COLO829 (cell line): ENCODE results near the gene GSK3A.
"Not testable (repeated sequence)": the region's sequence is repeated elsewhere in the genome, so short reads cannot be mapped to it uniquely, and the experiment has no call there.

Experiments
- DNase-seq: peaks from one replicate; pipeline ENCODE4 v3.0.0; 2012; ENCODE audit warnings: low spot score

Gene GSK3A

DNA sequence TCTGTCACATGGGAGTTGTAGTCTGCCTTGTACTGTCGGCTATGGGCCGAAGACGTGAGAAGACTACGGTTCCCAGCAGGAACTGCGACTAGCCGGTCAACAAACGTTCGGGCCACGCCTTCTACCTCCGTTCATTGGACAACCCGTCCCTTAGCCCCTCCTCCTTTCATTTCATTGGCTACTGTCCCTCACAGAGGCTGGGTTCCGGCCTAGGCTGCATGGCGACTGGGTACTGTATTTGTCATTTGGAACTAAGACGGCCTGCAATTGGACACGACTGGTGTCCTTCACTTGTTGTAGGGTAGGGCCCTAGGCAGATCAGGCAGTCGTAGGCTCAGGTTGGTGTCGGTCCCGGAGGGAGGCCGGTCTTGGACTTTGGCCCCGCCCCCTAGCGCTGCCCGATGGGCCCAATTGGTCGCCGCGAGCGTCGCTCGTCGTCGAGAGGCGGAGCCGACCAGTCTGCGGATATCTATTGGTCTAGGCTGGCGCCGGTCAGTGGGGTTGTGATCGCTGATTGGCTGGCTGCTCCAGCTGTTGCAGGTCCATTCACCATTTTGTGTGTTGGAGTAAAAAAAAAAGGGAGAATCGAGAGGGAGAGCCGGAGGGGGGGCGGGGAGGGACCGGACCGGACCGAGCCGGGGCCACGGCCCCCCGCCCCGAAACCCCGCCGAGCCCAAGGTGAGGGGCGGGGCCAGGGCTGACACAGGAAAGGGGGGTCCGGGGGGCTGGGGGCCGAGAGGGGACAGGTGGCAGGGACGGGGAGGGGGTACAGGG is 26.5 kb upstream of the GSK3A start, which contains the start of gene CIC:
Gene CIC, plus strand, starts transcription at position 549 of the 774 bp plus-strand sequence. CDS start 2,532 bp downstream, outside the sequence.
- DNase-seq = peak; percentile 98

DNA sequence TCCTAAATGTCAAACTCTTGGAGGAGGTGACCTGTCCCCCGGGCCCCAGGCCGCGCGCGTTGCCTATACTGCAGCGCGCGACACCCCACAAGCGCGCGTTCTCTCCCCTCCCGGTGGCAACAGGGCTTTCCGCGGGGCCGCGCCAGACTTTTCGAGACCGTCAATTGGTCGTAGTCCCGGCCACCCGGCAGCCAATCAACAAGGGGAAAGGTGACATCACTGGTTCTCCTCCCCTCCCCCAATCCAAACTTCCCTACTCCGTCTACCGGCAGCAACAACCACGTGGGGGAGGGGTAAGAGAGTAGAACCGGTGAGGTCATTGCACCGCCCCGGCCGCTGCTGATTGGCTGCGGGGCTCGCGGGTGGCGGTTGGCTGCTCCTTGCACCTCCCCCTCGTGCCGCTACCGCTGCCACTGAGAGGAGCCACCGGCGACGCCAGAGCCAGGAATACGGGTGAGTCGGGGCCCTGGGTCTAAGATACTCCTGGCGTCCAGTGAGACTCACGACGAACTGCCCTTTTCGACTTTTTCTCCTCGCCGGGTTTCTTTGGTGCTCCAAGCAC is 25.8 kb upstream of the GSK3A start:
- DNase-seq = peak; percentile 96

DNA sequence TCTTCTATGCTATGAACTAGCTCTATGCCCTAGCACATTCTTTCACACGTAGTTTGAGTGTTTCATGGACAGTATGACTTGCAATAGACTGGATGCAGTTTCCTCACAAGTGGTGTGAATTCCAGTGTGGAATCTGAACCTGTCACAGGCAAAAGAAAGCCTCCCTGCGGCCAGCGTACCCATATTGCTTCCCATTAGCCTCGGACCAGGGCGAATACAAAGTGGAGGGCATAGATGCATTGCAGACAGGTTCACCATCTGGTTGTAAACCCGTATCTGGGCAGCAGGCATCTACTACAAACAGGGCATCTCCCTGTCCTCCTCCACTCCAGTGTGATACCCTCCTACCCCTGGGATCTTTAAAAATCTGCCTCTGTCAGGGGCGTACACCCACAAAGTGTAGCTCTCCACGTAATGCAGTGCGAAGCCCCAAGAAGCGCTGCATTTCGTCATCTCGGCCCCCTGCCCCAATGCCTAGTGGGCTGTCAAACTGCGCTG is 25.3 kb upstream of the GSK3A start:
- DNase-seq = no peak

DNA sequence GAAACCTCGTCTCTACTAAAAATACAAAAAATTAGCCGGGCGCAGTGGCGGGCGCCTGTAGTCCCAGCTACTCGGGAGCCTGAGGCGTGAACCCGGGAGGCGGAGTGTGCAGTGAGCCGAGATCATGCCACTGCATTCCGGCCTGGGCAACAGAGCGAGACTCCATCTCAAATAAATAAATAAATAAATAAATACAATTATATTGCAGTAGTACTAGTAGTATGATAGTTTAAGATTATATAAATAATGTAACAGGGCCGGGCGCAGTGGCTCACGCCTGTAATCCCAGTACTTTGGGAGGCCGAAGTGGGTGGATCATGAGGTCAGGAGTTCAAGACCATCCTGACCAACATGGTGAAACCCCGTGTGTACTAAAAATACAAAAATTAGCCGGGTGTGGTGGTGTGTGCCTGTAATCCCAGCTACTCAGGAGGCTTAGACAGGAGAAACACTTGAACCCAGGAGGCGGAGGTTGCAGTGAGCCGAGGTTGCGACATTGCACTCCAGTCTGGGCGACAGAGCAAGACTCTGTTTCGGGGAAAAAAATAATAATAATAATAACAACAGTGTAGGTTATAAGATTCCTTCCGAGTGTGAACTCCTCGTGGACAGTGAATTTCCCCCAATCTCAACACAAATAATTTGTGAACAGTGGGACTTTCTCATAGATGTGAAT is 24.7 kb upstream of the GSK3A start:
- not testable (repeated sequence) for DNase-seq

DNA sequence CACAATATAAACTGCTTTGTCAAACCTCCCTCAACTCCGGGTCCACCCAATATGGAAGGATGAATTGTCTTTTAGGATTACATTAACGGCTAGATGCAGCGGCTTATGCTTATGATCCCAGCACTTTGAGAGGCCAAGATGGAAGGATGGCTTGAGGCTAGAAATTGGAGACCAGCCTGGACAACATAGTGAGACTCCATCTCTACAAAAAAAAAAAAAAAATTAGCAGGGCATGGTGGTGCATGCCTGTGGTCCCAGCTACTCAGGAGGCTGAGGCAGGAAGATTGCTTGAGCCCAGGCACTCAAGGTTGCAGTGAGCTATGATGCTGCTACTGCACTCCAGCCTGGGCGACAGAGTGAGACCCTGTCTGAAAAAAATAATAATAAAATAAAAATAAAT is 23.7 kb upstream of the GSK3A start:
- not testable (repeated sequence) for DNase-seq

DNA sequence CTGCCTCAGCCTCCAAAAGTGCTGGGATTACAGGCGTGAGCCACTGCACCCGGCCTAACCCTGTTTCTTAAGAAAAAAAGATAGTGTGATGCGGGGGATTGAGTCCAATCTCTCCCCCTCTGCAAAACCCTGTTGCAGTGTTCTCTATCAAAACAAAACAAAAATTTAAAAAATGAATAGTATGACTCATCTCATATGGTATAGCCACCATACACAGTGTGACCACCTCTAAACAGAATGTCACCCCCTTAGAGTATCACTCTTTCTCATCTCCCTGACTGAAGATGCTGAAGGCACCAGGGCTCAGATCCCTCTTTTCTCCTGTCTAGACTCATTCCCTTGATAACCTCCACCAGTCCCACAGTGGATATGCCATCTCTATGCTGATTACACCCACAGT is 19.4 kb upstream of the GSK3A start:
- DNase-seq = no peak

DNA sequence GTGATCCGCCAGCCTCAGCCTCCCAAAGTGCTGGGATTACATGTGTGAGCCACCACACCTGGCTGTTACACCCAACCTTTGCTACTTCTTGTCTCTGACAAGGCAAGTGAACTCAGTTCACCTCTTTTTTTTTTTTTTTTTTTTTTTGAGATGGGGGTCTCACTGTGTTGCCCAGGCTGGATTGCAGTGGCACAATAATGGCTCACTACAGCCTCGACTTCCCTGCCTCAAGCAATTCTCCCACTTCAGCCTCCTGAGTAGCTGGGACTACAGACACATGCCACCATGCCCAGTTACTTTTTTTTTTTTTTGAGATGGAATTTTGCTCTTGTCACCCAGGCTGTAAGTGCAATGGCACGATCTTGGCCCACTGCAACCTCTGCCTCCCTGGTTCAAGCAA is 15.4 kb upstream of the GSK3A start:
- DNase-seq = not testable (repeated sequence)

DNA sequence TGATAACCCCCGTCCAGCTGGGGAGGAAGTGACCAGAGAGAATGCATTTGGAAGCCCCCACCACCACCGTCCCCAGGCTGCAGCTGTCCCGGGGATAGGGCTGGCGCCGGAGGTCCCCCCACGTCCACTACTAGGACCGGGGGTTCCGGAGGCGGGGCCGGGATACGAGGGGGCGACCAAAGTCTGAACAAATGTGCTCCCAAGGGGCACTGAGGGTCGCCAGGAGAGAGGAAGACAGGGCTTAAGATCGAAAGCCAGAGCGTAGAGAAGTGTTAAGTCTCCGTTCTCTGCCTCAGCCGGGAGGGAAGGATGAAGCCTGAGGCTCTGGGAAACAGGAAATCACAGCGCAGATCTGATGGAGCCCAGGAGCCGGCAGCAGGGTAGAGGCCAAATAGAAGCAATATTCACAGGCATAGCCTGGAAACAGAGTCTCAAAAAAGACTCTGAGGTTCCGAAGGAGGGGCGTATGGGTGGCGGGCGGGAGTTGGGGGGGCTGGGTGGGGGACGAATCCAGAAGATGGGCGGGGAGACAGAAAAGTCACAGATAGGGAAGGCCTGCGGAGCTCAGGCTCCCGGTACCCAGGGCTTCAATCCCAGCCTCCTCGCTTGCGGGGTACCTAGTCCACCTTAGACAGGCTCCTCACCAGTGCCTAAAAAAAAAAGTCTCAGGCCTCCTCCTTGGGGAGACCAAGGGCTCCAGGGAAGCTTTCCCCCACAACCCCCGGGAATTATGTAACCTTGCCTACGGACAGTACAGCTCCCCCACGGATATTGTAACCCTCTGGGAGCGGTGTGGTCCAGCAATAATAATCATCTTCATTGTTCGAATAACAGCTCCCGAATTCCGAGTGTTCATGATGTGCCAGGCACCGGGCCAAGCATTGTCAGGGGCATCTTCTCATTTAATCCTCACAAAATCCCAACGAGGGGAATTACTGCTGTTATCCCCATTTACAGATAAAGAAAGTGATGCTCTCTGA is 13.7 kb upstream of the GSK3A start:
- DNase-seq = peak; percentile 53

DNA sequence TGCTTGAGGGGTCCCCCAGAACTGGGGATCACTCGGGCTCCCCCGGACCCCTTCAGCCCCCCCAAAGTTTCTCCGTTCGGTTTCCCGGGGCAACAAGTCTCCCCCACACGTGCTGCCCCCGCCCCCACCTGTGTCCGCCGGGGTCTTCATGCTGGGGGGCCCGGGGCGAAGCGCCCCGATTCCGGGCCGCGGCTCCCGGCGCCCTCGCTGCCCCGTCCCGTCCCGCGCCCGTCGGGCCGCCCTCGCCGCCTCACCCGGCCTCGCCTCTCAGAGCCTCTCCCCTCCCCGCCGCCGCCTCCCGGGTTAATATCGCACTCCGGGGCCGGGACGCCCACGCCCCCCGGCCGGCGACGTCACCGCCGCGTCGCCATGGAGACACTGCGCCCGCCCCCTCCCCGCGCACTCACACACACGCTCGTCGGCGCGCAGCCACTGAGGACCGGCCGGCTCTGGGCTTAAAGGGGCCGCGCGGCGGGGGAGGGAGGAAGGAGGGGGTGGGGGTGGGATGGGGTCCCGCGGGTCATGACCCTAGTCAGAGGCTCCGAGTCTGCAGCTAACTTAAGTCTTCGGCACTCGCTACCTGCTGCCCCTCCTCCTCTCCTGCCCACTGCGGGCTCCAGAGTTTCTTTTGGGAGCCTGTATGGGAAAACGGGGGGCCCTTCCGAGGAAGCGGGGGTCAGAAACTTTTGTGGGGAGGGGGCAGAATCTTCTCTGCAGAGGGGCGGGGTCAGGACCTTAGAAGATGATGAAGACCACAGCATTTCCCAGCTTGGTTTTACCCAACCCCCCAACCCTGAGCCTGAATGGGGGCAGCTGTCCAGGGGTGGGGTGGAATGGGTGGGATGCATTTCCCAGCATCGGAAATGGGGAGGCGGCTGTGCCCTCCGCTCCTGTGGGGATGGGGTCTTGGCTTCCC is 12.7 kb upstream of the GSK3A start, which contains the start of gene ERF:
Gene ERF, minus strand, starts transcription at position 279 of the 916 bp plus-strand sequence. Its CDS starts 129 bp downstream, at position 150.
- DNase-seq = peak; percentile 92

DNA sequence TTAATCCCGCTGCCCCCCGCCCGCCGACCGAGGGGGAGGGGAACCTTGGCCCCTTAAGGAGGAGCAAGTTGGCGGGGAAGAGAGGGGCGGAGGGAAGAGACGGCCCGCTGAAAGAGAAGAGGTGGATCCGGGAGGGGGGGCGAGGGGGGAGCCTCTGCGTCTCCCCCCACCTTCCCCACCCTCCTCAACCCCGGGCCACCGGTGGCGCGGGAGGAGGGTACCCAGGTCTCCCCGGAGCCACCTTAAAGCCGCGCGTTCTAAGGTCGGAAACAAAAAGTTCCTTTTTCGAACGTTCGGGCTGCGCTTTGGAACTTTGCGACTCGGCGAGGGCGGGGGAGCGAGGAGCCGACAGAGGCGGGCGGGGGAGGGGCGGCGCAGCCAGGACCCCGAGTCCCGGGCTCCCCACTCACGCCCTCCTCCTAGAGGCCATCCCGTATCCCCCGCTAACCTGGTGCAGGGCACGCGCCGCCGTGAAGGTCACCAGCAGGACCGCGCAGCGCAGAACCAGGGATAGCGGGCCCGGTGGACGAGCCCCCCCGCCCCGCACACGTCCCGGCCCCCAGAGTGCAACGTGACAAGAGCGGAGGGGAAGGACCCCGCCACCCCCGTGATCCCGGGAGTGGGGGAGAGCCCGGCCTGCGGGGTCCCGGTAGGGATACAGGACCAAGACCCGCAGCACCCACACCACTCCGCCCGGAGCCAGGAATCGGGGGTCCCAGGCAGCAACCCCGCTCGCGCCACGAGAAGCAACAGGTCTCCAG is 11.9 kb upstream of the GSK3A start:
- no peak for DNase-seq

DNA sequence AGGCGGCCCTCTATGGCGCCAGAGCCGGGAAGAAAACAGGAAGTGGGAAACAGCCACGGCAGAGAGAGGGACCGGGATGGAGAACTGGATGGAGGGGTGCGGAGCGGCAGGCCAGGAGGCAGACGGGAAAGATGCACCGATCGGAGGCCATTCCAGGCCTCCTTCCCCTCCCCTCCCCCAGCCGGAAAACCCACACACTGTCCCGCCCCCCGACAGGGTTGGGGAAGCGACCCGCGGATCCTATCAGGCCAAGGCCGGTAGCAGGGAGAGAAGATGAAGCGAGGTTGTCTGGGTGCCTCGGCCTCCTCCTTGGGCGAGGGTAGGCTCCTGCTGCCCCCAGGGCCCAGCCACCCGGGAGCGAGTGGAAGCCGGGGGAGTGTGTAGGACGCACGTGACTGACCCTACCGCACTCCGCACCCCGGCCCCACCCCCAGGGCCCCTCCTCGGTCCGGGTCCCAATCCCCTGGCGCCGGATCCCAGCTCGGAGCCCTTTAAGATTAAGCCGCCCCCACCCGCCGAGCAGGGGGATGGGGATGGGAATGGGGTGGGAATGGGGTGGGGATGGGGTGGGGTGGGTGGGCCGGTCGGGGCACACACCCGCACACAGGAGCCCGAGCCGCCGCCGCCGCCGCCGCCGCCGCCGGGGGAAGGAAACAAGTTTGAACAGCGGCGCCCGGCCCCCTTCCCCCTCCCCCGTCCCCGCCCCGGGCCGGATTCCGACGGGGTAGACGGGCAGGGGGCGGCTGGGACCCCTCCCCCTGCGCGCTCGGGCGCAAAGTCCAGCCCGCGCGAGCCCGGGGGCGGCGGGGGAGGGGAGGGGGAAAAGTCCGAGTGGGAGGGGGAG is 11.1 kb upstream of the GSK3A start:
- DNase-seq = no peak

DNA sequence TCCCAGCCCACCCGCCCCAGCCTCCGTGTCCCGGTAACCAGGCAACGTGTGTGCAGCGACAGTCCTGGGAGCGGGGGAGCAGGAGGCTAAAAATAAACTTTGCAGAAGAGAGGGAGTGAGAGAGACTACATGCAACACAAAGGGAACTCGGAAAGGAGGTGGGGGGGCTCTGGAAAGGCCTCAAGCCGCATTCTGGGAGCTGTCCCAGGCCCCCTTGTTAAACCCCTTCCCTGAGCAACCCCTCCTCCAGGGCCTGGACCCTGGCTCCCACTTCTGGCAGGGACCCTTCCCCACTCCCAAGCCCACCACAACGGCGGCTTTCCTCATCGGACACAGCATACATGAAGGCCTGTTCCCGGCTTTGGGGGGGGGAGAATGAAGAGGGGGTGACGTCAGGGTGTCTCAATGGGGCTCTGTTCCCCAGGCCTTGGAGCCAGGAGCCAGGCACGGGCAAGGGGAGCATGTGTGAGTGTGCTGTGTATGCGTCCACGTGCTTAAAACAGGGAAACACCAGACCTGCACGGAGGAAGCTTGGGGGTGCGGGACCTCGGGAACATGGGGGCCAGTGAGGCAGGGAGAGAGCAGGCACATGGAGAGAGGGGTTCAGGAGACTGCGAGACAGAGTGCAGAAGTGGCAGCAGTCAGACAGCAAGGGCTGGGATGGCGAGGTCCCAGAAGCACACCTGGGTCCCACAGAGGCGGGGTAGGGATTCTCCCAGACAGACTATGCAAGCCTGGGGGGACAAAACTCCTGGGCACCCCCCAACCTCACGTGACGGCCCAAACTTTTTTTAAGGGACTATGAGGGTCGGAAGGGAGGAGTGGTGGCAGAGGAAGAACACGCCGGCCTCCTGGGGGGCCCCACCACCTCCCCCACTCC is 10.2 kb upstream of the GSK3A start:
- DNase-seq = peak; percentile 50

DNA sequence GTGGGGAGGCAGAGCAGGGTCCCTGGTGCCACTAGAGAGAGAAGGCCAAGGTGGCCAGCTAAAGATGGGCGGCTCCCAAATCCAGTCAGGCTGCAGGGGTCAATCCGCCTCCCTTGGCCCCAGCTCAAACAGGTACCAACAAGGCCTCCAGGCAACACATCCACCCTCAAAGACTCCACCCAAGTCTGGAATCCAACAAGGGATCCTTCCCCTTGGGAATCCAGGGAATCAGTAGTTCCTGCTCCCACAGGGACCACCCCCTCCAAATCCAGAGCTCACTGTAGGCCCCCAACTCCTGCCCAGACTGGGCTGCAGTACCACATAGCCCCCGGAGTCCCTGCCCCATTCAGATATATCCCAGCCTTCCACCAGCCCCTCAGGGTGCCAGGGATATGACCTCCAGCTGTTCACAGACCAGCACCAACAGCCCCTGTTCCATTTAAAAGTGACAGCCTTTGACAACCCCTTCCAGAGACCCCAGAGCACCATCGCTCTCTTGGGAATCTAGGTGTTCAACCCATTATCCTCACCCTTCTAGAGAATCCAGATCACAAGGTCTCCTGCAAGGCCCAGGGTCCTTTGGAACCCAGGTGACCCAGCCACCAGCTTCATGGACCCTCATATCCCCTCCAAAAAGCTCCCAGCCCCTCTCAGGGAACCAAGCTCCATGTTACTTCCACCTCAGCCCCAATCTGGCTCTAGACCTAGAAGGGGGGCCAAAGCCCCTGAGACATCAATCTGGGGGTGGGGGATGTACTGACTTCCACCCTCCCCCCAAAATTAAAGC is 9.4 kb upstream of the GSK3A start:
- no peak for DNase-seq

DNA sequence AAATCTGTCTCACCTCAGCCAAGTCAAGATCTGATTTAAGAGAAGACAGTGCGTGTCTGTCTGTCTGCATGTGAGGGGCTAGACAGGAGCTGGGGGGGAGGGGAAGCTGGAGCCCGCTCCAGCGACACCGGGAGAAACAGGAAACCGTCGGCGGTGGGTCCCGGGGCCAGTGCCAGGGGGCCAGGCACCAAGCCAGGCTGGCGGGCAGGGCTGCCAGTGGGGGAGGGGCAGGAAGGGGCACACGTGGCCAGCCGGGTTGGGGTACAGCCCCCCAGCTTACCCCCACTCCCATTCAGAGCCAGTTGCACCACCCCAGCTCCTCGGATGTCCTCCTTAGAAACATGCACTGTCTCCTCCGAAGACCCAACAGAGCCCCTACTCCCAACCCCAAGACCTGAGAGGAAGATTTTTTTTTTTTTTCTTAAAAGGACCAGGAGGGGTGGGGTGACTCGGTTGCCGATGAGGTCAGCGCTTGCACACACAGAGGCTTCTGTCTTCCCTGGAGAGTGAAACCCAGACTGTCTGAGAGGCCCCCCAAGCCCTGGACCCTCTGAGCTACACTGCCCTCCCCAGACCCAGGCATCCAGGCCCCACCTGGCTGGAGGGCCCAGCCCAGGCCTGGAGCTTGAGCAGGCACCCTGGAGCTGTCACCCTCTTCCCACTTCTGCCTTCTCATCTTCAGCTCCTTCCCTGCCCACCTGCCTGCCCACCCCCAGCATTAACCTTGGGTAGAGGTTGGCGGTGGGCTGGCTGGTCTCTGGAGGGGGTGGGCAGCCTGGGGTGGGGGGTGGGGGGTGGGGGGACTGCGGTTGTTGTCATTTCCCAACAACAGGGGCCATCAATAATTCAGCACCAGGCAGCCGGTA is 8.5 kb upstream of the GSK3A start:
- DNase-seq = no peak

DNA sequence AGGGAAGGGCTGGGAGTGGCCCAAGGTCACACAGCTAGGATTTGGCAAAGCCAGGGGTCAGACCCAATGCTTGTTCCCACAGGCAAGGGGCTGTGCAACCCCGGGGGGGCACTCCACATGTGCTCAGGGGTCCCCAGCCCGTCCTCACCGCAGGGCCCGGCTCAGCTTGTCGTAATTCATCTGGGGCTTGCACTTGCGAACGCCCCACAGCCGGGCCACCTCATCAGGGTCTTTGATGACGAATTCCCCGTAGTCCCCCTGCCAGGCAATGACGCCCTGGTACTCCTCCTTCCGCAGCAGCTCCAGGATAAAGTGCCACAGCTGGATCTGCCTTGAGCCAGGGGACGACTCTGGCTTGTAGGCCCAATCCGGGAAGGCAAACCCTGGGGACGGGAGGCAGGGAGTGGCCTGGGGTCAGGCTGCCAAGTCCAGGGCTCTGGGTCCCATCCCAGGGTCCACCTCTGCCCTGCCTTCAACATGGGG is 7.8 kb upstream of the GSK3A start:
- no peak for DNase-seq

DNA sequence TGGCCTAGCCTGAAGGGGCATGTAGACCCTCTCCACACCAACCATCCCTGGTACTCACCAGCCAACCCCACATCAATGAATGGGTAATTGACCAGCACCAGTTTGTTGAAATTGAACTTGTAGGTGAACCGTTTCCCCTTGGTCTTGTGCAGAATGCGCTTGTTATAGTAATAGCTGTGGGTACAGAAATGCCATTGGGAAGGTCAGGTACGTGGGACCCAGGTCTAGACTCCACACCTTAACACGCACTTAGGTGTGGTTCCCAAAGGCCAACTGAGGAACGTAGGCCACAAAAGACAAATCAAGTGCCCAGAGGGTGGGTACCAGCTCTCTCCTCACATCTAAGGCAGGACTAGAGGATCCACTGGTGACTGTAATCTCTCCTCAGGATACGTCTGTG is 7.4 kb upstream of the GSK3A start:
- no peak for DNase-seq
